ENCODE measurements around the gene TMOD4. TPM values are rescaled to one million over a fixed set of nuclear protein-coding genes. Genes with fewer than 3 reads are reported as not detected.

Gene TMOD4
- total and polyA plus RNA-seq, 2 of the 13 experiments (the other 11 are each of a cell fraction or from before 2014, with no cell fraction given): 0.66 TPM; not detected in 1

DNA sequence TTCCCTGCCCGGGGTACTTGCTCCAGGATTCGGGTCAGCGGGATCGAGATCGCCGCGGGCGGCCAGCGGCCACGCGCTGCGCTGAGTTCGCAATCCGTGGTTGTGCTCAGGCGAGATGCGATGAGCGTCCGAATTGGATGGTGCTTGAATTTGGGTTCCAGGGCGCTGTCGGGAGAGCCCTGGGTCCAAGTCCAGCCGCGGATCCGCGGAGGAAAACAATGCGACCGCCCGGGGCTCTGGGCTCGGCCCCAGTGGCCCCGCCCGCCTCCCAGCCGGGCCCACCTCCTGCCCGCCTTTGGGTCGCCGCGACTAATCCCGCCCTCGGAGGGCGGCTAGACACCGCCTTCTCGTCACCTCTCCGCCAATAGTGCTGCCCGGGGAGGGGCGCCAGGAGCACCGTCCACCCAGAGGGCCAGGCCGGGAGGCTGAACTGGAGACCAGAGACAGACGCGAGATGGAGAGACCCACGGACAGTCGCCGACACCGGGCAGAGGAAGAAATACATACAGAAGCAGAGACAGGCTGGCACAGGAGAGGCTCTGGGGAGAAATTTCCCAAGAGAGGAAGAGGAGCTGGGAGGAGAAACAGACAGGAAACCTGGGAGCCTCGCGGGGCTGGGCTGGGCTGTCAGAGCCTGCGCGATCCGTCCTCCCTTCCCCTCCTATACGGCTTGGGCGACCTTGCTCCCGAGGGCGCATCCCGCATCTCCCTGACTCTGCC lies 29.2 kb downstream of the TMOD4 start, which contains the start of gene SEMA6C (continued):
- TF ChIP-seq GZF1 (CRISPR knock-in tag; IDR thresholded peaks at IDR 0.05) (no peak), NBN (conservative IDR thresholded peaks at IDR 0.05) (no peak), HNF4A (CRISPR knock-in tag; IDR thresholded peaks at IDR 0.05) (peak; percentile 39; the same call in 1 of the 2 replicates), ZNF33B (CRISPR knock-in tag; IDR thresholded peaks at IDR 0.05) (no peak; the same call in 1 of the 2 replicates), NR2F6 (IDR thresholded peaks at IDR 0.05) (no peak), NR2F6 (CRISPR knock-in tag; IDR thresholded peaks at IDR 0.05) (no peak), ZNF598 (CRISPR knock-in tag; IDR thresholded peaks at IDR 0.05; ENCODE audit: borderline replicate concordance) (no peak), ZNF557 (CRISPR knock-in tag; IDR thresholded peaks at IDR 0.05) (no peak), ZNF230 (CRISPR knock-in tag; IDR thresholded peaks at IDR 0.05) (no peak), RAD51 (IDR thresholded peaks at IDR 0.05; ENCODE audit: borderline replicate concordance) (no peak), ZNF879 (CRISPR knock-in tag; IDR thresholded peaks at IDR 0.05) (peak; percentile 75; the same call in 1 of the 2 replicates), KLF9 (CRISPR knock-in tag; IDR thresholded peaks at IDR 0.05; ENCODE audit: low read depth) (0 out of 2 replicates have a peak, but pooled peaks have one; percentile 43), ZNF841 (CRISPR knock-in tag; IDR thresholded peaks at IDR 0.05; ENCODE audit: borderline replicate concordance) (no peak)
- TF ChIP-seq, protein P1, sequence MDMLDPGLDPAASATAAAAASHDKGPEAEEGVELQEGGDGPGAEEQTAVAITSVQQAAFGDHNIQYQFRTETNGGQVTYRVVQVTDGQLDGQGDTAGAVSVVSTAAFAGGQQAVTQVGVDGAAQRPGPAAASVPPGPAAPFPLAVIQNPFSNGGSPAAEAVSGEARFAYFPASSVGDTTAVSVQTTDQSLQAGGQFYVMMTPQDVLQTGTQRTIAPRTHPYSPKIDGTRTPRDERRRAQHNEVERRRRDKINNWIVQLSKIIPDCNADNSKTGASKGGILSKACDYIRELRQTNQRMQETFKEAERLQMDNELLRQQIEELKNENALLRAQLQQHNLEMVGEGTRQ (IDR thresholded peaks at IDR 0.05; ENCODE audit: low read depth, low read length): no peak
- TF ChIP-seq, protein P1 (CRISPR knock-in tag; IDR thresholded peaks at IDR 0.05; ENCODE audit: borderline replicate concordance): 0 out of 2 replicates have a peak, but pooled peaks have one; percentile 9
- TF ChIP-seq, protein P2, sequence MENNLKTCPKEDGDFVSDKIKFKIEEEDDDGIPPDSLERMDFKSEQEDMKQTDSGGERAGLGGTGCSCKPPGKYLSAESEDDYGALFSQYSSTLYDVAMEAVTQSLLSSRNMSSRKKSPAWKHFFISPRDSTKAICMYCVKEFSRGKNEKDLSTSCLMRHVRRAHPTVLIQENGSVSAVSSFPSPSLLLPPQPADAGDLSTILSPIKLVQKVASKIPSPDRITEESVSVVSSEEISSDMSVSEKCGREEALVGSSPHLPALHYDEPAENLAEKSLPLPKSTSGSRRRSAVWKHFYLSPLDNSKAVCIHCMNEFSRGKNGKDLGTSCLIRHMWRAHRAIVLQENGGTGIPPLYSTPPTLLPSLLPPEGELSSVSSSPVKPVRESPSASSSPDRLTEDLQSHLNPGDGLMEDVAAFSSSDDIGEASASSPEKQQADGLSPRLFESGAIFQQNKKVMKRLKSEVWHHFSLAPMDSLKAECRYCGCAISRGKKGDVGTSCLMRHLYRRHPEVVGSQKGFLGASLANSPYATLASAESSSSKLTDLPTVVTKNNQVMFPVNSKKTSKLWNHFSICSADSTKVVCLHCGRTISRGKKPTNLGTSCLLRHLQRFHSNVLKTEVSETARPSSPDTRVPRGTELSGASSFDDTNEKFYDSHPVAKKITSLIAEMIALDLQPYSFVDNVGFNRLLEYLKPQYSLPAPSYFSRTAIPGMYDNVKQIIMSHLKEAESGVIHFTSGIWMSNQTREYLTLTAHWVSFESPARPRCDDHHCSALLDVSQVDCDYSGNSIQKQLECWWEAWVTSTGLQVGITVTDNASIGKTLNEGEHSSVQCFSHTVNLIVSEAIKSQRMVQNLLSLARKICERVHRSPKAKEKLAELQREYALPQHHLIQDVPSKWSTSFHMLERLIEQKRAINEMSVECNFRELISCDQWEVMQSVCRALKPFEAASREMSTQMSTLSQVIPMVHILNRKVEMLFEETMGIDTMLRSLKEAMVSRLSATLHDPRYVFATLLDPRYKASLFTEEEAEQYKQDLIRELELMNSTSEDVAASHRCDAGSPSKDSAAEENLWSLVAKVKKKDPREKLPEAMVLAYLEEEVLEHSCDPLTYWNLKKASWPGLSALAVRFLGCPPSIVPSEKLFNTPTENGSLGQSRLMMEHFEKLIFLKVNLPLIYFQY (CRISPR knock-in tag; IDR thresholded peaks at IDR 0.05; ENCODE audit: borderline replicate concordance): peak; percentile 84; the same call in 1 of the 2 replicates
- TF ChIP-seq, protein P3, sequence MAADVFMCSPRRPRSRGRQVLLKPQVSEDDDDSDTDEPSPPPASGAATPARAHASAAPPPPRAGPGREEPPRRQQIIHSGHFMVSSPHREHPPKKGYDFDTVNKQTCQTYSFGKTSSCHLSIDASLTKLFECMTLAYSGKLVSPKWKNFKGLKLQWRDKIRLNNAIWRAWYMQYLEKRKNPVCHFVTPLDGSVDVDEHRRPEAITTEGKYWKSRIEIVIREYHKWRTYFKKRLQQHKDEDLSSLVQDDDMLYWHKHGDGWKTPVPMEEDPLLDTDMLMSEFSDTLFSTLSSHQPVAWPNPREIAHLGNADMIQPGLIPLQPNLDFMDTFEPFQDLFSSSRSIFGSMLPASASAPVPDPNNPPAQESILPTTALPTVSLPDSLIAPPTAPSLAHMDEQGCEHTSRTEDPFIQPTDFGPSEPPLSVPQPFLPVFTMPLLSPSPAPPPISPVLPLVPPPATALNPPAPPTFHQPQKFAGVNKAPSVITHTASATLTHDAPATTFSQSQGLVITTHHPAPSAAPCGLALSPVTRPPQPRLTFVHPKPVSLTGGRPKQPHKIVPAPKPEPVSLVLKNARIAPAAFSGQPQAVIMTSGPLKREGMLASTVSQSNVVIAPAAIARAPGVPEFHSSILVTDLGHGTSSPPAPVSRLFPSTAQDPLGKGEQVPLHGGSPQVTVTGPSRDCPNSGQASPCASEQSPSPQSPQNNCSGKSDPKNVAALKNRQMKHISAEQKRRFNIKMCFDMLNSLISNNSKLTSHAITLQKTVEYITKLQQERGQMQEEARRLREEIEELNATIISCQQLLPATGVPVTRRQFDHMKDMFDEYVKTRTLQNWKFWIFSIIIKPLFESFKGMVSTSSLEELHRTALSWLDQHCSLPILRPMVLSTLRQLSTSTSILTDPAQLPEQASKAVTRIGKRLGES (CRISPR knock-in tag; IDR thresholded peaks at IDR 0.05; ENCODE audit: borderline replicate concordance): no peak
- TF ChIP-seq, protein P4, sequence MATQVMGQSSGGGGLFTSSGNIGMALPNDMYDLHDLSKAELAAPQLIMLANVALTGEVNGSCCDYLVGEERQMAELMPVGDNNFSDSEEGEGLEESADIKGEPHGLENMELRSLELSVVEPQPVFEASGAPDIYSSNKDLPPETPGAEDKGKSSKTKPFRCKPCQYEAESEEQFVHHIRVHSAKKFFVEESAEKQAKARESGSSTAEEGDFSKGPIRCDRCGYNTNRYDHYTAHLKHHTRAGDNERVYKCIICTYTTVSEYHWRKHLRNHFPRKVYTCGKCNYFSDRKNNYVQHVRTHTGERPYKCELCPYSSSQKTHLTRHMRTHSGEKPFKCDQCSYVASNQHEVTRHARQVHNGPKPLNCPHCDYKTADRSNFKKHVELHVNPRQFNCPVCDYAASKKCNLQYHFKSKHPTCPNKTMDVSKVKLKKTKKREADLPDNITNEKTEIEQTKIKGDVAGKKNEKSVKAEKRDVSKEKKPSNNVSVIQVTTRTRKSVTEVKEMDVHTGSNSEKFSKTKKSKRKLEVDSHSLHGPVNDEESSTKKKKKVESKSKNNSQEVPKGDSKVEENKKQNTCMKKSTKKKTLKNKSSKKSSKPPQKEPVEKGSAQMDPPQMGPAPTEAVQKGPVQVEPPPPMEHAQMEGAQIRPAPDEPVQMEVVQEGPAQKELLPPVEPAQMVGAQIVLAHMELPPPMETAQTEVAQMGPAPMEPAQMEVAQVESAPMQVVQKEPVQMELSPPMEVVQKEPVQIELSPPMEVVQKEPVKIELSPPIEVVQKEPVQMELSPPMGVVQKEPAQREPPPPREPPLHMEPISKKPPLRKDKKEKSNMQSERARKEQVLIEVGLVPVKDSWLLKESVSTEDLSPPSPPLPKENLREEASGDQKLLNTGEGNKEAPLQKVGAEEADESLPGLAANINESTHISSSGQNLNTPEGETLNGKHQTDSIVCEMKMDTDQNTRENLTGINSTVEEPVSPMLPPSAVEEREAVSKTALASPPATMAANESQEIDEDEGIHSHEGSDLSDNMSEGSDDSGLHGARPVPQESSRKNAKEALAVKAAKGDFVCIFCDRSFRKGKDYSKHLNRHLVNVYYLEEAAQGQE (IDR thresholded peaks at IDR 0.05; ENCODE audit: borderline replicate concordance in 1 of 2, low read depth in 1 of 2, low read length in 2 of 2): no peak; a peak in 1 of 4 replicates

All from HepG2 (cell line).